T47D (cell line): Measurements from ENCODE around the gene NUDT13.
"Not testable (repeated sequence)": the region's sequence is repeated elsewhere in the genome, so short reads cannot be mapped to it uniquely, and the experiment has no call there.

Source experiments
- DNase-seq, 2 experiments: peaks; one replicate each; pipeline versions ENCODE4 v3.0.0 to v3.0.0-alpha.2; 2011 to 2012; ENCODE audit warnings: low read depth in 1 of 2, low spot score in 1 of 2
- JUND ChIP-seq: IDR thresholded peaks from 2 replicates; pipeline ENCODE4 v1.6.1; 2012; ENCODE audit warnings: low read depth
- in situ Hi-C: cut with HindIII; loops from 2 replicates; pipeline ENCODE4 v1.10.0; 2016; ENCODE audit warnings: low sequenced_read_pairs, low pct_unique_long_range_greater_than_20kb

The NUDT13 gene

DNA sequence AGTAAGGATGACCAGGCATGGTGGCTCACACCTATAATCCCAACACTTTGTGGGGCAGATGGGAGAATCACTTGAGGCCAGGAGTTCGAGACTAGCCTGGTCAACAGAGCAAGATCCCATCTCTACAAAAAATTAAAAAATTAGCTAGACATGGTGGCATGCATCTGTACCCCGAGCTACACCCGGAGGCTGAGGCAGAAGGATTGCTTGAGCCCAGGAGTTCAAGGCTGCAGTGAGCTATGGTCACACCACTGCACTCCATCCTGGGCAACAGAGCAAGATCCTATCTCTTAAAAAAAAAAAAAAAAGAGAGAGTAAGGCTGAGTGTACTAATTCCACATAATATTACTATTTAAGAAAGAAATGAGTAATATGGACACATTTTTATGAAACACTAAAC lies 17.4 kb upstream of the NUDT13 start:
- no peak for TF ChIP-seq JUND
- DNase-seq, result no peak
- in situ Hi-C loops, result no loop called here

DNA sequence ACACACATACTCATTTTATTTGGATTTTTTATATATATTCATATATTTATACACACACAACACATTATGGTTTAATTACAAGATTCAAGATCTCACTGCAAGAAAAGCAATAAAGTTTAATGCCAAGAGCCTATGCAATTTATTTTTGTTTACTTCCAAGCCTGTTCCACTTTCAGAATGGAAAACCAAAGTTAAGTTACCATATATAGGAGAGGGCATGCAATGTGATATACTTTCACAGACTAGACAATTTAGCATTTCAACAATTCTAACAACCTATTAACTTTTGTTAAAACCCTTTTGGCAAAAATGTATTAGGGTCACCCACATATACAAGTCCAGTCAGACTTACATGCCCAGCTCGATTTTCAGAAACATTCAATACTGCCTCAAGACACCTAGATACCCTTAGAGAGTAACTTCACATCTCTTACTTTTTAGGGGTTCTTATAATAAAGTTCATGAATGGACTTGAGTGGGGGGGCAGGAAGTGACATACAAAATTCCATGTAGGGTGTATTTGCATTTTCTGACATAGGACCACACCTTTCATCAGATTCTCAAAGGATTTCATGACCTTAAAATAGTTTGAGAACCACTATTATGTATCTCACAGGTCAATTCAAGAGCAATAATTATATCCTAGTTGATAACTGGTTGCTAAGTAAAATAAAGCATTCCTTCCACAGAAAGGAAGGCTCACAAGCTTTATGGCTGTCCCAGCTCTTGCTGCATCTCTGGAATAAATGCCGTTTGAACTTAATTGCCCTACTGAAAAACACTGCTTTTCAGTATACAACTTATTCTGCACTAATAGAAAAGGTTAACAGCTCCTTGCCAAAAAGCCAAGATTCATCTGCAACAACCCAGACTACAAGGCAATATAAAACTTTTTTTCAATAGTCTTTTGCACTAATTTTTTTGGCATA lies 16.1 kb upstream of the NUDT13 start:
- no peak for DNase-seq
- in situ Hi-C loops, result no loop called here
- TF ChIP-seq JUND, result no peak

DNA sequence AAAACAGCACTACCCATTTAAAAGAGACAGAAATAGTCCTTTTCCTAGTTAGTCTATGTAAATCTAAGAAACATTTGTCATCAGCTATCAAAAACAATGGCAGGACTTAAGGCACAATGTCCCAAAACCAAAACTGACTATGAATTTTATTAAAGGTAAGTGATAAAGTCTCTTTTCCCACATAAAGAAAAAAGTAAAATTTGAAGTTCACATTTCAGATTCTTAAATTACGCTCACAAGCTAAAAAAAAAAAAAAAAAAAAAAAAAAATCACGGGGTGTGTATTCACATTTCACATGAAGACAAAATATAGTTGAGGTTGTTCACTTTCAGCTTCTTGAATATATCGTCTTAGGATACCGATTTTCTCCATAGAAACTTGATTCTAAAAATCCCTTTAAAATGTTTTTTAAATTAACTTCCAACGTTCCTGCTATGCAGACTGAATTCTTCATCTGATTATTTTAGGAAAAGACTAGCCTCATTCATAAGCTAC lies 15.2 kb upstream of the NUDT13 start:
- no peak for TF ChIP-seq JUND
- no peak for DNase-seq

DNA sequence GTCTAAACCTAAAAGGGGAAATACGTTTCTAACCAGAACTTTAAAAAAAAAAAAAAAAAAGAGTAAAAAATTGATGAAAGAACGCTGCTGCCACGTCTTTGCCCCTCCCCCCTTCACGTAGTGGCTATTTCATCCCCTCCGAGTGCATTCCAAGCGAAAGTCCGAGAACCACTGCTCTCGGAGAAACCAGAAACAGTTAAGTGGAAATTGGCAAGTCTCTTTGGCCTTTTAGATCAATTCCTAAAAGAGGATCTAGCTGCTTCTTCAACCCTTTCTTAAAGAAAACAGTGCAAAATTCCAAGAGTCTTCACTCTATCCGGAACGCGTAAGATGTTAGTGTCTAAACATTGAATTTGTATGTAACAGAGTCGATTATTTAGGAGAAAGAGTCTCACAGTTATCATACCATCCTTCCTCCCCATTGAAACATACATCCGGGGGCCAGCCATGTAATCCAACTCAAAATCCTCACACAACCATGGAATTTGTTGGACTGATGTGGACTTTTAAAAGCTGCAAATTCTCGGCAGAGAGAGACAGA lies 14.7 kb upstream of the NUDT13 start:
- in situ Hi-C loops, result no loop called here
- no peak for TF ChIP-seq JUND
- peak in 1 of 2 experiments; percentile 52 for DNase-seq

More for the DNA sequence above, 15.2 kb upstream of the NUDT13 start:
- in situ Hi-C loops, result no loop called here

DNA sequence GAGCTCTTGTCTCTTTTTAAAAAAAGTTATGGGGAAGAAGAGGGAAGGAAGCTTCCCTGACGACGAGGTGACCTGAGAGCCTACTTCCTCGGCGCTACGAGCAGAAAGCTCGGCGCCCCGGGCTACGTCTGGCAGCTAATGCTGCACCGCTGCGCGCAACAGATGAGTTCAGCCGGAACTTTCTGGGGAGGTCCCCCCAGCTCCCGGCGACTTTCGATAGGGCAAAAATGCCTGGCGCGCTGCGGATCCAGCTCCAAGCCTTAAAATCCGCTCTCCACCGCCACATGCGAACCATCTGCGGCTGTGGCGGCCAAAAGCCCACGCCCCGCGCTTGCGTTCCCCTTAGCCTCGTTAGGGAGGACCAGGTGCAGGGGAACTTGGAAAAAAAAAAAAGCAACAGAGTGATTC lies 14.2 kb upstream of the NUDT13 start:
- peak in 1 of 2 experiments; percentile 68 for DNase-seq
- no peak for TF ChIP-seq JUND
- in situ Hi-C loops, result no loop called here

DNA sequence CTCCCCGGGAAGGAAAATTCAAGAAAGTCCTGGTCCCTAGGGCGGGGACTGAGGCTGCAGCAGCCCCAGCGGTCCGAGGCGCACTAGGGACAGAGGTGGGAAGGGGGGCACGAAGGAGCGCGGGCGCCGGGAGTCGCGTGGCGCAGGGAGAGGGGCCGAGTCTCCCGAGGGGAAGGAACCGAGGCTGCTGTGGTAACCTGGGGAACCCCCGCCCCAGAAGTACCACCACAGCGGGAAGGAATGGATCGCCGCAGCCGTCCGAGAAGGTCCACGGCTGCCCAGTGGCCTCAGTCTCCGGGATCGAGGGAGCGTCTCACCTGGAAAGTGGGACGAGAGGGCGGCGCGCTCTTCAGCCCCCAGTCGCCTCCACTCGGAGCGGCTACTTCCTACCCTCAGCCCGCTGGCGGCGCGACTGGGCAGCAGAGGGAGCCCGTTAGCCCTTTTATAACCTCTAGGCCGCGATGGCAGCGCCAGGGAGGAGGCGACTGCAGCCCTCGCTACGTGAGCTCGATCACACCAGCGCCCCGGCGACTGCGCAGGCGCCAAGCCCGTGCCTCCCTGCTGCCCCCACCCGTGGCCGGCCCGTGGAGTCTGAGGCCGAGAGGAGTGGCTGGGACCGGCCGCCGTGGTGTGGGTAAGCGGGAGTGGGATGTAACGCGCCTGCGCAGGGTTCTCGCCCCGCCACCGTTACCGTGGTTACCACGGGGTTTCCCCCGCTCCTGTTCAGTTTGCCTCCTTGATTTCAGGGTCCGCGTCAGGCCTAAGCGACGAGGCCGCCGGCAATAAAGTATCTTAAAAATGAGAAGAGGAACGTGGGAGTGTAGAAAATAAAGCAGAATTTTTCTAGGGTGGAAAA lies 13.6 kb upstream of the NUDT13 start, which contains the start of gene P4HA1:
P4HA1 (minus strand) TSS at position 418 of the 856 bp plus-strand sequence. CDS start 21,983 bp downstream, outside the sequence.
- in situ Hi-C loops, result no loop called here
- no peak for TF ChIP-seq JUND

DNA sequence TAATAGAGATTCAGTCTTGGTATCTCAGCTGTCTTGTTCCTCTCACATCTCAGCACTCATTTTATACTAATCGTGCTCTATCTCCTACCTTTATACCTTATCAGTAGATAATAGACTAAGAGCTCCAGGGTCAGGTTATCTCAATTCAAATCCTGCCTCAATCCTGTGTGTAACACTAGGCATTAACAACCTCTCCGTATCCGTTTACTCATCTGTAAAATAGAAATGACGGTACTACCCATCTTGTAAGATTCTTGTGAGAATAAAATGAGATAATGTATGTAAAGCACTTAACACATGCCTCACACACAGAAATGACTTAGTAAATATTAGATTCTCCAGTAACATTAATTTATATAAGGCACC lies 13.0 kb upstream of the NUDT13 start:
- DNase-seq, result no peak
- no peak for TF ChIP-seq JUND
- in situ Hi-C loops, result no loop called here

More for the DNA sequence above, 13.6 kb upstream of the NUDT13 start, which contains the start of gene P4HA1:
- DNase-seq, result peak; percentile 85 to 97

DNA sequence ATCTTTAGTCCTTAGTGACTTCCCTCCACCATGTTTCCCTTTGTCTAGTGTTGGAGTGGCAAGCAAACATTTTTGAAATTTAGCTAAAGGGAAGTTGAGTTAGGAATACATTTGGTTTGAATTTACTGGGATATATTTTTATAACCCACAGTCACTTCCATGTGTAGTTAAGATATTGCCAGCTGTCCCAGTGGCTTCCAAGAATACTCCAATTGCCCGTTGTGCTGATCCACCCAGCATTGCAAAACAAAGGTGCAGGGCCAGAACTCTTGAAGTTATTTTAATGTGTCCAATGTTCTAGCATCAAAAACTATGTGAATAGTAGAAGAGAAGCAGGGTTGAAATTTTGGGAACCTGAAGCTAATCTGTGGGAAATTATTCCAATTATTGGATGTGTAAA lies 11.1 kb upstream of the NUDT13 start:
- in situ Hi-C loops, result no loop called here
- TF ChIP-seq JUND, result no peak
- DNase-seq, result no peak

DNA sequence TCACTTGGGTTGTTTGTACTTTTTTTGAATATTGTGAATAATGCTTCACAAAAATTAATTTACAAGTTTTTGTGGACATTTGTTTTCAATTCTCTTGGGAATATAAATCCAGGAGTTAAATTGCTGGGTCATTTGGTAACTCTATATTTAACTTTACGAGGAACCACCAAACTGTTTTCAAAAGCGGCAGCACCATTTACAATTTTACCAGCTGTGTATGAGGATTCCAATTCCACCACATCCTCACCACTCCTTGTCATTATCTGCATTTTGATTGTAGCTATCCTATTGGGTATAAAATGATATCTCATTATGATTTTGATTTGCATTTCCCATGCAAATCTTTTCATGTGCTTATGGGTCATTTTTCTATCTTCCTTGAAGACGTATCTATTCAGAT lies 4.0 kb upstream of the NUDT13 start:
- TF ChIP-seq JUND, result no peak
- in situ Hi-C loops, result no loop called here
- no peak for DNase-seq

DNA sequence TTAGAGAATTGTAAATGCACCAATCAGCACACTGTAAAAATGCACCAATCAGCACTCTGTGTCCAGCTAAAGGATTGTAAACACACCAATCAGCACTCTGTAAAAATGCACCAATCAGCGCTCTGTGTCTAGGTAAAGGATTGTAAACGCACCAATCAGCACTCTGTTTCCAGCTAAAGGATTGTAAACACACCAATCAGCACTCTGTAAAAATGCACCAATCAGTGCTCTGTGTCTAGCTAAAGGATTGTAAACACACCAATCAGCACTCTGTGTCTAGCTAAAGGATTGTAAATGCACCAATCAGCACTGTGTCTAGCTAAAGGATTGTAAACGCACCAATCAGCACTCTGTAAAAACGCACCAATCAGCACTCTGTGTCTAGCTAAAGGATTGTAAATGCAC lies 1.0 kb upstream of the NUDT13 start:
- DNase-seq, in situ Hi-C loops: not testable (repeated sequence)

DNA sequence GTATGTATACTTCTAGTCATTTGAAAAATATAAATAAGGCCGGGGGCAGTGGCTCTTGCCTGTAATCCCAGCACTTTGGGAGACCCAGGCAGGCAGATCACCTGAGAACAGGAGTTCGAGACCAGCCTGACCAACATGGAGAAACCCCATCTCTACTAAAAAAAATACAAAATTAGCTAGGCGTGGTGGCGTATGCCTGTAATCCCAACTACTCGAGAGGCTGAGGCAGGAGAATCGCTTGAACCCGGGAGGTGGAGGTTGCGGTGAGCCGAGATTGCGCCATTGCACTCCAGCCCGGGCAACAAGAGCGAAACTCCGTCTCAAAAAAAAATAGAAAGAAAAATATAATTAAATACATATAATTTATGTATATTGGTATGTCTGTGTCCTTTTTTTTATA lies 1.8 kb downstream of the NUDT13 start:
- DNase-seq, in situ Hi-C loops: not testable (repeated sequence)

DNA sequence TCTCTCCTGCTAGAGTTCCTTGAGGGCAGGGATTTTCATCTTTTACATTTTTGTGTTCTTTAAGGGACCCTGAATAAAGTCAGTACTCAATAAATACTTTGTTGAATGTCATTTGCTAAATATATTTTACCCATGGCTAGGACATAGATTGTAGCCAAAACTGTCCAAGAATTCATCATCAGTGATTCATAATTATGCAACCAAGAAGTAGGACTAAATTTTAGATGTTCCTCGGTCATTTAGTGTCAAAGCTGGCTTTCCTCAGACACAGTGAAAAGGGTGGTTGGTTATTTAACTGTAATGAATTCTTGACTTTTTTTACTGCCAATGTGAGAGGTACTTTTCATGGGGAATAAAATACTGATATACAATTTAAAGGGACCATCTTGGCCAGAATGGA lies 3.3 kb downstream of the NUDT13 start:
- in situ Hi-C loops, result no loop called here
- TF ChIP-seq JUND, result no peak
- DNase-seq, result no peak
